Measurements from ENCODE around the gene CXCL1. TPM values are rescaled to one million over a fixed set of nuclear protein-coding genes. Genes with fewer than 3 reads are reported as not detected.

CXCL1 gene
- total RNA-seq, 1 donor from 2014 or later, result 0.86 TPM

- intact Hi-C loops (cut with DNase I), result no loop called here
- no peak for DNase-seq (ENCODE audit: low spot score)
Observed at GRCh38 chr4:73850261-73850970, 18.8 kb upstream of the CXCL1 start.

GRCh38 chr4:73851293-73851692 lies 17.9 kb upstream of the CXCL1 start:
- no peak for DNase-seq (ENCODE audit: low spot score)
- intact Hi-C loops (cut with DNase I), result no loop called here

GRCh38 chr4:73852771-73853170 lies 16.4 kb upstream of the CXCL1 start:
- intact Hi-C loops (cut with DNase I), result no loop called here
- no peak for DNase-seq (ENCODE audit: low spot score)

GRCh38 chr4:73853246-73853704 lies 15.9 kb upstream of the CXCL1 start, which contains the start of gene PF4V1:
TSS of gene PF4V1 (plus strand) at chr4:73853296. CDS start at chr4:73853363, 67 bp downstream.
- intact Hi-C loops (cut with DNase I), result no loop called here
- DNase-seq (ENCODE audit: low spot score), result peak; percentile 77

GRCh38 chr4:73853718-73854473 lies 15.3 kb upstream of the CXCL1 start:
- intact Hi-C loops (cut with DNase I), result no loop called here
- no peak for DNase-seq (ENCODE audit: low spot score)

- no peak for DNase-seq (ENCODE audit: low spot score)
- intact Hi-C loops (cut with DNase I), result no loop called here
Observed at GRCh38 chr4:73855406-73855805, 13.8 kb upstream of the CXCL1 start.

- intact Hi-C loops (cut with DNase I), result no loop called here
- no peak for DNase-seq (ENCODE audit: low spot score)
Observed at GRCh38 chr4:73856518-73856917, 12.7 kb upstream of the CXCL1 start.

GRCh38 chr4:73859614-73860088 lies 9.5 kb upstream of the CXCL1 start:
- DNase-seq (ENCODE audit: low spot score), result no peak
- intact Hi-C loops (cut with DNase I), result no loop called here

- intact Hi-C loops (cut with DNase I), result no loop called here
- DNase-seq (ENCODE audit: low spot score), result no peak
Observed at GRCh38 chr4:73860181-73860580, 9.0 kb upstream of the CXCL1 start.

- intact Hi-C loops (cut with DNase I), result no loop called here
Observed at GRCh38 chr4:73860917-73861316, 8.3 kb upstream of the CXCL1 start.

GRCh38 chr4:73862322-73862721 lies 6.9 kb upstream of the CXCL1 start:
- intact Hi-C loops (cut with DNase I), result no loop called here
- DNase-seq (ENCODE audit: low spot score), result no peak

More at GRCh38 chr4:73860917-73861316, 8.3 kb upstream of the CXCL1 start:
- no peak for DNase-seq (ENCODE audit: low spot score)

GRCh38 chr4:73864365-73864764 lies 4.8 kb upstream of the CXCL1 start:
- intact Hi-C loops (cut with DNase I), result no loop called here
- DNase-seq (ENCODE audit: low spot score), result no peak

GRCh38 chr4:73864961-73865360 lies 4.2 kb upstream of the CXCL1 start:
- intact Hi-C loops (cut with DNase I), result no loop called here

GRCh38 chr4:73865431-73866096 lies 3.6 kb upstream of the CXCL1 start:
- no peak for DNase-seq (ENCODE audit: low spot score)
- intact Hi-C loops (cut with DNase I), result no loop called here

More at GRCh38 chr4:73864961-73865360, 4.2 kb upstream of the CXCL1 start:
- DNase-seq (ENCODE audit: low spot score), result no peak

GRCh38 chr4:73866246-73866645 lies 2.9 kb upstream of the CXCL1 start:
- no peak for DNase-seq (ENCODE audit: low spot score)
- intact Hi-C loops (cut with DNase I), result no loop called here

- intact Hi-C loops (cut with DNase I), result no loop called here
- DNase-seq (ENCODE audit: low spot score), result no peak
Observed at GRCh38 chr4:73867783-73868182, 1.4 kb upstream of the CXCL1 start.

GRCh38 chr4:73868206-73869129 lies 725 bp upstream of the CXCL1 start:
- DNase-seq (ENCODE audit: low spot score), result no peak
- intact Hi-C loops (cut with DNase I), result no loop called here

- intact Hi-C loops (cut with DNase I), result no loop called here
- peak; percentile 77 for DNase-seq (ENCODE audit: low spot score)
Observed at GRCh38 chr4:73870260-73870659, 1.1 kb downstream of the CXCL1 start.

- intact Hi-C loops (cut with DNase I), result no loop called here
Observed at GRCh38 chr4:73870768-73871167, 1.6 kb downstream of the CXCL1 start.

More at GRCh38 chr4:73870768-73871167, 1.6 kb downstream of the CXCL1 start:
- DNase-seq (ENCODE audit: low spot score), result no peak

Data from cardiac septum (tissue), 1 donor.